Esophagus squamous epithelium (tissue), 4 donors: ENCODE measurements around the gene BDP1.

ENCODE experiments used
- POLR2A ChIP-seq, 4 donors: fragments of 450-650 bp; IDR thresholded peaks; one replicate each; pipeline ENCODE4 v1.6.1; 2017; ENCODE audit warnings: antibody characterized with exemption in 4 of 4, mild to moderate bottlenecking in 4 of 4, moderate library complexity in 3 of 4
- TF ChIP-seq, protein P1 (sequence below), 6 experiments: fragments of 450-650 bp in 4 of 6; fragments of 200-600 bp in 2 of 6; sonication (generic) in 2 of 6; IDR thresholded peaks; one replicate each; pipeline ENCODE4 v1.5.1; 2016 to 2019; ENCODE audit warnings: antibody characterized with exemption in 6 of 6, mild to moderate bottlenecking in 4 of 6, moderate library complexity in 4 of 6

DNA sequence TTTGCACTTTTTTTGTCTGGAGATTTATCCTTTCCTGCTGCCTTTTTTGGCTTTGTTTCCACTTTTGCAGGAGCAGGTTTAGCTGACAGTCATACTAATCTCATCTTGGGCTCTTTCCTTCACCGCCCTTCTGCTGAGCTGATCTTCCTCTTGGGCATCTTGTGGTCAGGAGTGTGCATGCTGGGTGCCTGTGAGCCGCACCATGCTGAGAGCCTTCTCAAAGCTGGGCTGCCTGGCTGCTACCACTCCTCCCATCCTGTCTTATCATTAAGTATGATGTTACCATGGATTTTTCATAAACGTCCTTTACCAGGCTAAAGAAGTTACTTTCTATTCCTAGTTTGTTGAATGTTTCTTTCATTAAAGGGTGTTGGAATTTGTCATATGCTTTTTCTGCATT, 82.2 kb downstream of the BDP1 start:
- TF ChIP-seq, protein P1, sequence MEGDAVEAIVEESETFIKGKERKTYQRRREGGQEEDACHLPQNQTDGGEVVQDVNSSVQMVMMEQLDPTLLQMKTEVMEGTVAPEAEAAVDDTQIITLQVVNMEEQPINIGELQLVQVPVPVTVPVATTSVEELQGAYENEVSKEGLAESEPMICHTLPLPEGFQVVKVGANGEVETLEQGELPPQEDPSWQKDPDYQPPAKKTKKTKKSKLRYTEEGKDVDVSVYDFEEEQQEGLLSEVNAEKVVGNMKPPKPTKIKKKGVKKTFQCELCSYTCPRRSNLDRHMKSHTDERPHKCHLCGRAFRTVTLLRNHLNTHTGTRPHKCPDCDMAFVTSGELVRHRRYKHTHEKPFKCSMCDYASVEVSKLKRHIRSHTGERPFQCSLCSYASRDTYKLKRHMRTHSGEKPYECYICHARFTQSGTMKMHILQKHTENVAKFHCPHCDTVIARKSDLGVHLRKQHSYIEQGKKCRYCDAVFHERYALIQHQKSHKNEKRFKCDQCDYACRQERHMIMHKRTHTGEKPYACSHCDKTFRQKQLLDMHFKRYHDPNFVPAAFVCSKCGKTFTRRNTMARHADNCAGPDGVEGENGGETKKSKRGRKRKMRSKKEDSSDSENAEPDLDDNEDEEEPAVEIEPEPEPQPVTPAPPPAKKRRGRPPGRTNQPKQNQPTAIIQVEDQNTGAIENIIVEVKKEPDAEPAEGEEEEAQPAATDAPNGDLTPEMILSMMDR (IDR thresholded peaks at IDR 0.05) = no peak
- no peak for TF ChIP-seq POLR2A (IDR thresholded peaks at IDR 0.05)
